DLD1 (cell line): Measurements from ENCODE around the gene CHRNA1.

ENCODE experiments used
- in situ Hi-C: cut with HindIII; loops from 2 replicates; pipeline ENCODE4 v1.10.0; 2017; ENCODE audit warnings: low sequenced_read_pairs

Gene CHRNA1

DNA sequence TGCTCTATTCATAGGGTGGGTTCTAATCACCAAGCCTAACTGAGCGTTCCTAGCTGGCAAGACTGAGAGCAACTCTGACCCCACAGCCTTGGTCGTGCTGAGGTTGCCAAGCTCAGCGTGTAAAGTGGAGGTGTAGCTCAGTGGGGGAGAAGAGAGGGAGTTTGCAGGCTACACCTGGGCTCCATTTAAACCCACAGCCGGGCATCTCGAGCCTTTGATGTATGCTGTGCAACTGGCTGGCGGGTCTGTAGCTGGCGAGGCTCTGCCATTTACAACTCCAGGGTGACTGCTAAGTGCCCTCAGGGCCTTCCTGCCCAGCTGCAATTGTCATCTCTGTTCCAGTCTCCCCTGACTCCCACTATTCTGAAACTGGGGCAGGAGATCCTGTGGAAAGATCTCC lies 20.0 kb upstream of the CHRNA1 start:
- in situ Hi-C loops: no loop called here

DNA sequence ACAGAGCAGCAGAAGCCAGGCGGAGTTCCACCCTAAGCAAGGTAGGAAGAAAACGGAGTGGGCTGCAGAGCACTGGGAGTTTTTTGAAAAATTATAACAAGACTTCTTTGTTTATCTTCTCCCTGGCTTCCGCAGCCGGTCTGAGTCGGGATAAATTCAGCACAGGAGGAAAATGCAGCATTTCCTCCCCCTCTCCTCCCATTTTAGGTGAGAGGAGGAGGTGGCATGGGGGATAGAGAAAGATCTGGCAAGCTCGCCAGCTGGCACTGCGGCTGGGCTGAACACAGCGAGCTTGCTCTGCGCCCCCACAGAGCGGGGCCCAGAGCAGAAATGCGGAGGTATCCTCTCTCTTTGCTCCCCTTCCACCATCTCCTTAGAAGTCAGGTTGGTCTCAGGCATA lies 17.7 kb upstream of the CHRNA1 start:
- in situ Hi-C loops: no loop called here

DNA sequence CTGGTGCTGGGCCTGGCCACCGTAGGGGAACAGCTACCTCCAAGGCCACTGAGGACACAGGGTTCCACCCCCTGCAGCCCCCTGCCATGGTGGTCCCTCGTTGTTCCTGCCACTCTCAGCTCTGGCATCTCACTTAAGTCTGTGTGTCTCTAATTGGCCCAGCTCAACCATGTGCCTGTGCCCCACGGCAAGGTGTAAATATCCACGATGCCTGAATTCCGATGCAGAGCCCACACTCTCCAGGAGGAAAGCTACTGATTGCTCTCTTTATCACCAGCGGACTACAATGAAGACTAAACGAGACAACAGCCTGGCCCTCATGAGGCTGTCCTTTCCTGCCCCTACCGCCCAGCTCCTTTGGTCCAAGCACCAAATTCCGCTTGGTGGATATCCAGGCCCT lies 17.0 kb upstream of the CHRNA1 start:
- in situ Hi-C loops: no loop called here

DNA sequence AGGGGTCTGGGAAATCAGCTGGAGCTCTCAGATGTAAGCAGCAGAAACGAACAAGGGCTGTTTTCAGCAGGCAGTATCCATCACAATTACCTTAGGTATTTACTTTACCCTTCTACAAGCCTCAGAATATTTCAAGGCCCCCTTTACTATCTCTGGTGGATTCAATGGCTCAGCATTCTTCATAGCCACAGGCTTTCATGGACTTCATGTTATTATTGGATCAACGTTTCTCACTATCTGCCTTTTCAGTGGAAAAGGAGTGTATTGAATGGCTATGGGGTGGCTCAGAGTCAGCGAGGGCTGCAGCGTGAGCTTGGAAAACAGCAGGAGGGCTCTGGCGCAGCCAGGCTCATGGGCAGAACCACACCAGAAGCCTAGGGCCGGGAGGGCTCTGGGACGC lies 16.6 kb upstream of the CHRNA1 start:
- in situ Hi-C loops: no loop called here

DNA sequence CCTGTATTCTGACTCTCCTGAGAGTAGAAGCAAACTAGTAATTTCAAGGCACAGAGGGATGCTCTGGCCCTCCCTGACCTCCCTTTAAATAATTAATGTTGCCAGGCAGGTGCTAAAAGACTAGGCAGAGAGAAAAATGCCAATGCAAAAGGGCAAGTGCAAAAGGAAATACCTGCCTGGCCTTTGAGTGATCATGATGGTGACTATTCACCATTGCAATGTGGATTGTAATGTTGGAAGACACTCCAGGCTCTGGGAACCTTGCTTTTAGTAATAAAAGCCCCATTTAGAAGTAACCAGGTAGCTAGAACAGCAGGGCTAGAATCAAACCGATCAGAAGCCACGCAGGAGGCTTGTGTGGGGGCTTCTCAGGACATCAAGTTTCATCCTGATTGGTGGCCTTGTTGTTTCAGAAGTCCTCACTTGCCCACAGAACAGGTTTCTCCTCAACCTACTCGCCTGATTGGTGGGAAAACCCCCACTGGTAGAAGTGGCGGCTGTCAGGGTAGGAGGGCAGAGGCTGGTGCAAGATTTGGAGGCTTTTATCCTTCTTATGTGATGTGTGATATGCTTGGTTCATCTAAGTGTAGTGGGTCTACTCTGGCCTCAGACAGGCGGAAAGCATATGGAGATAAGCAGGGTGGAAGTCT lies 16.0 kb upstream of the CHRNA1 start:
- in situ Hi-C loops: no loop called here

DNA sequence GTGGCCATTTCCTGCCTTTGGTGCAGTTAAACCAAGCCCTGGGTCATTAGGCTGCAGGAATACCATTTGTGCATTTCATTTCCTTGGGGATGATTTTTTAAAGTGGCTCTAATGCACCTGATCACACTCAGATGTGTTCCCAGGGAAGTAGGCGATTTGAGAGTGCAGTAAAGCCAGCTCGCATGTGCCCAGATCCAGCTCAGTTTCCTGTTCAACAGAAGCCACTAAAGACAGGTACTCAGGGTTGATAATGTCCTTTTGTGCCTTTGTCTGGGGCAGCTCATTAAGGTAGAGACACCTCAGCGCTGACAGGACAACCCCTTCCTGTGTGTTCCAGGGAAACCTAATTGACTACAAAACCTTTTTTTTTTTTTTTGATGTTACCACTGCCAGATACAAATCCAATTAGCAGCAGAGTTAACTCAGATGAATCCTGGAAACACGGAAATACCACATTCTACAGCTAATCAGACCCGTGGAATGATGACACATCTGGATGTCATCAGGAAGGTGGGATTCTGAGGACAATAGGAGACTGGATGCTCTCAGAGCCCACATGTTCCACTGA lies 15.2 kb upstream of the CHRNA1 start:
- in situ Hi-C loops: loop anchor here (10.0 kb wide), 1 partner anchor 205 kb away; no protein-coding TSS in a partner anchor

DNA sequence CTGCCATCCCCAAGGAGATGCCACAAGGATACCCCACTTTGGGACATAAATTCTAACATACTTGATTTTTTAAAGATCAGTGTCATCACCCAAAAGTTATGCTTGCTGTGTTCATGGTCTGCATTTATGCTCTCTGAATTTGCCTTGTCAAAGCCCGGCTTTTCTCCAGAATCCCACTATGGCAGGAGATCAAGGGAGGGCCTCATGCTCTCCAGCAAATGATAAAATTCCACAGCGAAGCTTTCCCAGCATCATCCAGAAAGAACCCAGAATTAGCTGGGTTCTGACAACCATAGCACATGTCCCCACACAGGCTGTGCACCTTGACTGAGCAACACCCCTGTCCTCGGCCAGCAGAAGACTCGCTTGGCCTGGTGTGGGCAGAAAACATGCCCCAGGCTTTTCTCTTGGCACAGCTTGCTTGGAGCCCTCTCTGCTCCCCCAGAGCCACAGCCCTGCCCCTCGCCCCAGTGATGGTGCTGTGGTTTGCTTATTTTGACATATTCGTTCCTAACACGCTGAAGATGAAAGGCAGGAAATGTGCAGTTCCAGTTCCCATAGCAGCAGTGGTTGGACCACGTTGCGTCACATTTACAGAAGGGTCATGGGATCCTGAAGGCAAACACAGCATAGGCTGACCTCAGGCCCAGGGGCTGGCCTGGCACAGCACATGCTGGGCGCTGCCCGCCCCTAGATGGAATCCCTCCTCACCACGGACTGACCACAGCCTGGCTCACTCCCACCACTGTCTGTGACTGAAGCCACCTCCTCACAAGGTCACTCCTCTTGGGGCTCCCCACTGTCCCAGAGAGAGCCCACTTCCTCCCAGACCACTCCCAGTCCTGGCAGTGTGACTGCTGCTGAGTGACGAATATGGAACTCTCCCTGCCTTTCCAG lies 14.1 kb upstream of the CHRNA1 start:
- in situ Hi-C loops: loop anchor here (10.0 kb wide), 1 partner anchor 206 kb away; no protein-coding TSS in a partner anchor

DNA sequence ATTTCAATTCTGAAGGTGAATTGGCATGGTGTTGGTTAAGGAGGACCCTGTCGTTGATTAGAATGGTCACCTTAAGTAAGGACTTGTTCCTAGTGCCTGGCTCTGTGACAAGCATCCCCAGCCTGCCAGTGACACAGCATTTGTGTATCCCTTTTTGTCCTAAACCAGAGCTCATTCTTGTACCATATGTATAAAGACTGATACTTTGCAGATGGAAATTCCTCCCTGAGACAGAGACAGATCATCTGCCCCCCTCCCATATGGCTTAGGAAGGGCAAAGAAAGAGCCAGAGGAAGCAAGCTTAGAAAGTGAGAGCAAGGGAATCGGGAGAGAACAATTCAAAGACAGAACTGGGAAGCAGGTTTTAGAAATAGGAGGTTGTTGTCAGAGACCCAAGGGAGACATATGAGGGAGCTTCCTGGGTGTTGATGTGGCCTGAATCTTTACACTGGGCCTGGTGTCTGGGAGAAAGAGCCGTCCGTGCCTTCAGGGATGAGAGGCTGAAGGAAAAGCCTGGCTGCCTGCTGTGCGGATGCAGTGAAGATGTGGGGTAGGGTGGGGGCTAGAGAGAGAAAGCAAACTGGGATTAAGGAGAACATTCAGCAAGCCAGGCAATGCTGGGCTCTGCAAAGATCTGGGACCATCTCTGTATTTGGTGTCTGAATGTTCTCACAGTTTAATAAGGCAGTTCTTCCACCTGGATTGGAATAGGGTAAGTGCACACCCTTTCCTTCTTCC lies 13.2 kb upstream of the CHRNA1 start:
- in situ Hi-C loops: loop anchor here (10.0 kb wide), 1 partner anchor 207 kb away; no protein-coding TSS in a partner anchor

DNA sequence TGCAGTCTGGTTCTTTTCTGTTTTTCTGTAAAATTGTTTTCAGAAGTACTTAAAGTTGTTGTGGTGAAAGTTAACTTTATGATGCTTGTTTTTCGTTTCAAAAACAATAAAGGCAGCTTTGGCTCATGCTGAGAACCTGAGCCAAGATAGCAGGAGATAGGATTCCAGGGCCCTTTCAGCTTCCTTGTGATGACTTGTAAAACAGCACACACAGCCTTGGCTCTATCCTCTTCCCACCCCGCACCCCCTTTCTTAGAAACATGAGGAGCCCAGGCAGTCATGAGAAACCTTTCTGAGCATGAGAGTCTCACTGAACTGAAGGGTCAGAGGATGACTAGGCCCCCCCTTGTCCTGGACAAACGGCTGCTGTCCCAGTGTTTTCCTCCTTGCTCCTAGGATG lies 12.4 kb upstream of the CHRNA1 start:
- in situ Hi-C loops: loop anchor here (10.0 kb wide), 1 partner anchor 208 kb away; no protein-coding TSS in a partner anchor

DNA sequence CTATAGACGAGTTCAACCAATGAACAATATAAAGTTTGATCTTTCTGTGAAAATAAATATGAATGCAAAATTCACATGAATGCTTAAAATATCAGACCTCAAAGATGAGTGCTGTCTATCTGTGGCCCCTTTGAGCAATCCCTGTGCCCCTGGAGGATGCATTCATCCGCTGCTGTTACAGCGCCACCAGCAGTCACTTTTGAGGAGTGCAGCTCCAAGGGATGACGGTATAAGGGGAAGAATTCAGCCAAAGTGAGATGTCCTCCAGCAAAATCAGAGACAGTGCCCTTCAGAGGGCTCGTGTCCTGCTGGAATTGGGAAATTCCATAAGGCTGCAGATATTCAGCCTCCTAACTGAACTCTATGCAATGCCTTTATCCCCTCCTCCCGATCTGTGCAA lies 12.0 kb upstream of the CHRNA1 start:
- in situ Hi-C loops: loop anchor here (10.0 kb wide), 1 partner anchor 209 kb away; no protein-coding TSS in a partner anchor

DNA sequence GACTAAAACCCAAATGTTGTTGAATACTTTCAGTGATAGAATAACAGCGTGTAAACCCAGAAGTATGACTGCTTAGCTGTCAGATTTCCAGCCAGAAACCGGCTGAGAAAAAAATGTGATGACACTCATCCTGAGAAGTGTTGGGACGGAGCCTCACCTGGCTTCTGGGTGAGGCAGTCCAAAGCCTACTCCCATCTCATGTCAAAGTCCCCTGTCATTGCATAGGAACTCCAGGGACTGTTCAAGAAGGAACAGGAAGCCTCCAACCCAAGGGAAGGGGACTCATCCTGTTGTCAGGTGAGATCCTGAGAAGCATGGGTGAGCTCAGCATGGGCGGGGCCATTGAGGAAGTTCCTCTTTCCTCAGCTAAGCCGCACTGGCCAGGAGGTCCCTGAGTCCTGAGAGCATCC lies 11.3 kb upstream of the CHRNA1 start:
- in situ Hi-C loops: loop anchor here (10.0 kb wide), 1 partner anchor 209 kb away; no protein-coding TSS in a partner anchor

DNA sequence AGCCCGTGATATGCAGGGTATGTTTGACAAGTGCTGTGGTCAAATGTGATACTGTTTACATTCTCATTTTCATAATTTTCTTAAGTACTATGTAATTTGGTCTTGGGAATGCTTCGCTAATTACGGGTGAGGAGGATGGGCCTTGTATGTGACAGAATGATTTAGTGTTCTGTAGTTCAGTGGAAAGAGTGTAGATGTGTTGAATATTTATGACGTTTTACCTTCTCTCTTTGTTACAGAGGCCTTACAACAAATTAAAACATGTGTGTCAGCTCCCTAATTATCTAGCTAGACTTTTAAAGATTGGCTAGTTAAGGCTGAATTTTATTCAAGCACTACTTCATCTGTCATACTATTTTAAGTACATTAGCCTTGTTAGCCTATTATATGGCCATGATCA lies 10.6 kb upstream of the CHRNA1 start:
- in situ Hi-C loops: loop anchor here (10.0 kb wide), 1 partner anchor 210 kb away; no protein-coding TSS in a partner anchor

DNA sequence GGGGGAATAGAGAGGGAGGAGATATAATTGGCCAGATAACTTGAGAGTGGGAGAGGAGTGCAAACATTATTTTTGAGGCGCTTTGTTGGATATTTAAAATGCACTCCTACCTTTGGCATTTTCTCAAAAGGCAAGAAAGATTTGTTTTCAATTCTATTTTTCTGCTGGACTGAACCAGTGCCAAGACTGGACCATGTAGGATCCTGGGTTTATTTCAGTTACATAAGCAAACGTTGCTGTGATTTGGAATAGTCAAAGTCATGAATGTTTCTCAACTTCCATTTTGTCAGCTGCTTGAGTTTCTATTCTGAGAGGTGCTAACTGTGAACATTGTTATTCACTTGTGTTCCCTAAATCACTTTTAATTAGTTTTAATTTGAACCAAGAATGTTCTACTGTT lies 8.9 kb upstream of the CHRNA1 start:
- in situ Hi-C loops: loop anchor here (10.0 kb wide), 1 partner anchor 212 kb away; no protein-coding TSS in a partner anchor

DNA sequence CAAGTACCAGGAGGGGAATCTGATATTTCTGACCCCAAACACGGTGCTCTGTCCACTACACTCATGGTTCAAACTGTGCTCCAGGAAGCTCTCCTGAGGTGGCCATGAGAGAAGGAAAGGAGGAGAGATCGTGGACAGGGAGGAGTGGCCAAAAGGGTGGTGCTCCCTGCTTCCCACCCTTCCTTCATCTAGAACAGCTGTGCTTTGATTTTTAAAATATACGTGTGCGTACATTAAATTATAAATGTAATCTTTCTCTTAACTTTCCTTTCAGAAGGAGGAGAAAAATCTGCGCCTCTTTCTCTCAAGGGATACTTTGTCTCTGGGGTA lies 8.2 kb upstream of the CHRNA1 start:
- in situ Hi-C loops: loop anchor here (10.0 kb wide), 1 partner anchor 212 kb away; no protein-coding TSS in a partner anchor

DNA sequence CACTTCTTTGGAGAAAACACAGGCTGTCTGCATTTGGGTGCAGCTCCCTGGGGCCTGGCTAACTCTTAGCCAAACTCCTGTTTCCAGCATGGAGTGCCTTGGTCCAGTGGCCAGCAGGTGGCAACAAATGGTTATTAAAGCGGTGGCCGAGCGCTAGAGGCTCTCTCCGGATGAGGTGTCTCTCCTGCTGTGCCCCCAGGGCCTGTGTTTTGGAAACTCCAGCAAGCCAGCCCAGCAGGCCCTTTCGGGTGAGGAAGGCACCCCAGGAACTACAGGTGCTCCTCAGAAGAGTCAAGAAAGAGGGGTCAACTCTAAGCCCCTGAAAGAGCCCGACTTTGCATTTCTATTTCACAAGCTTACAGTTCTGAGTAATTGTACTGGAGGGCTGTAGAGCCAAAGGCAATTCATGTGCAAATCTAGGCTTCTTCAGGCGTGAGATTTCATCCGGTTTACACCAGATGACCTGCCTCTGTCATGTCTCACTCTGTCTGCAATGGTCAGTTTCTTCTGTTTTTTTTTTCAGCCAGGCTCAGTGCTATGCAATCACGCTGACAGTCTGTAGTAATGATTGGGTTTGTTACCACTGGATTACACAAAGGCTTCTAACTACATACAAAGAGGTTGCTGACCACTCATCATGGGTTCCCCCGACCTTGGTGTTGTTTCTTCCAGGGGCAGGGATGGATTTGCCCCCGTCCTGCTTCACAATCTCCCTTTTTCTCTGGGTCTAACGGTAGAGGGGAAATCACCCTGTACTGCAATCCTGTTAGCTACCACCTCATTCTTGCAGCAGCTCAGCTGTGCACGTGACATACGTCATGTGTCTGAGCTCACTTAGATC lies 7.6 kb upstream of the CHRNA1 start:
- in situ Hi-C loops: loop anchor here (10.0 kb wide), 1 partner anchor 213 kb away; no protein-coding TSS in a partner anchor

DNA sequence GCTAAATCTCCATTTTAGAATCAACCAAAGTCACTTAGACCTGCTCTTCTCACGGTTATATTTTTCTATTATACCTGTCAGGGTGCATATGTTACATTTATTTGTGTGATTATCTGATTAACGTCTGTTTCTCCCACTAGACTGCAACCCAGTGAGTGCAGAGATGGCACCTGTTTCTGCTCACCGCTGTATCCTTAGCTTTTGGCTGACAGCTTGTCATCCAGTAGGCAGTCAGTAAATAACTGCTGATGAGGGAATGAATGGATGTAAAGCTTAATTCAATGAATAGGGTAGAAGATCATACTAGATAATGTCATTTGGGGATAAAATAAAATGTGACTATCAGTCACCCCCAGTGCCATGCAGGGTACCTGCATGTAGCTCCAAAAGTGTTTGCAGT lies 6.9 kb upstream of the CHRNA1 start:
- in situ Hi-C loops: loop anchor here (10.0 kb wide), 1 partner anchor 214 kb away; no protein-coding TSS in a partner anchor

DNA sequence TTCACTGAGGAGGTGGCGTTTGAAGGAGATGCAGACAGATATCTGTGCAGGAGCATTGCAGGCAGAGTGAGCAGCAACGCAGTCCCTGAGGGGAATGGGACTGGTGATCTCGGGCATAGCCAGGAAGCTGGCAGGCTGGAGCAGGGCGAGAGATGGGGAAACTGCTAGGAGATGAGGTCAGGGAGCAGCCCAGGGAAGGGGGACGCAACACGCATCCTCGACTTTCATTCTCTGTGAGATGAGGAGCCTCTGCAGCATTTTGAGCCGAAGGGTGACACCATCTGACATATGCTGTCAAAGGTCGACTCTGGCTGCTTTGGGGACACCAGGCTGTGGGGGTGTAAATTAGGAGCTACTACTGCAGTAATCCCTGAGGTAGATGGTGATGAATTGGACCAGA lies 4.3 kb upstream of the CHRNA1 start:
- in situ Hi-C loops: no loop called here

DNA sequence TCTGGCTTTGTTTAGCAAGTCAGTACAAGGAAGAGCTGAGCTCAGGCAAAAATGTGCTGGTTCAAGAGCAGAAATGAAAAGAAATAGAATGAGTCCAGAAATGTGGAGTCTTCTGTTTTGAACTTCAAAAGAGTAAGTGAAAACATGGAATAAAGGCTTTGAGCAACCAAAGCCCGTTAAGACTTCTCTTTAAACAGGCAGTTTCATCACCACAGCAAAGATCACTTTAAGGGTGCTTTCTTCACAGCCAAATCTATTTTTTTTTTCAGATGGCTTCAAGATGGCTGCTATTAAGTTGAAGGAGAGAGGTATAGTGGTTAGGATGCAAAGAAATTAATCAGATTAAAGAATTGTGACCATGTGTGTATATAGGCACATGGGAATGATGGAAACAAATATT lies 2.0 kb upstream of the CHRNA1 start:
- in situ Hi-C loops: no loop called here

DNA sequence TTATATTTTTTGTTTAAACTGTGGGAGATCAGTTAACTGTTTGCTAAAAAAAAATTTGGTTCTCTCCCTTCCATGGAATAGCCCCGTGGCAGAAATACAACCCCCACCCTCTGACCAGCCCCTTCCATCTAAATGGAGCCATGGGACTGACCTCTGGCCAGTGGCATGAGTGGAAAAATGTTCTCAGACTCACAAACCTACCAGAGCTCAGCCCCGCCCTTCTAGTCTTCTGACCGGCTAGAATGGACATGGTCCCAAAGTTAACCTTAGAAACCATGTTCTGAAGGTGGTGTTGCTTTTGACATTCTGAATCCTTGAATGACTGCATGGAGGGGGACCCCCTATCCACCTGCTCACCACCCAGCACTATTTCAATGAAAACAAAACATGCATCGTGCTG lies 1.3 kb upstream of the CHRNA1 start:
- in situ Hi-C loops: no loop called here

DNA sequence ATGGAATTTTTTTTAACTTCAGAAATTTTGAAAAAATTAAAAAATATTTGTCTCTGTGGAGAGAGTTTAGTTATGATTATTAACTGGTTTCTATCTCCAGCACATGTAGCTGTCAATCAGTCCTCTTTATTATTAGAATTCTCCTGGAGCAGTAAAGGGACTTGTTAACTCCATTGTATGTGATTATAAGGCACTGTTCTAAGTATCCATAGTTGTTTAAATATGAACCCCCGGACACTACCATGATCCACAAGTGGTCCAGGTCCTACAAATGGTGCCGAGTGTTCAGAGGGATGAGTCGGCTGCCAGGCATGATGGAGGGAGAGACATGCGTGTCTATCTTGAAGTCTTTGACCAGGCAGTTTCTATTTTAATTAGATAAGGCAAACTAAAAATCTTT lies 492 bp downstream of the CHRNA1 start:
- in situ Hi-C loops: no loop called here
